T-helper 17 cell (primary cell): ENCODE results near the gene CPAMD8. TPM values are rescaled to one million over a fixed set of nuclear protein-coding genes. Genes with fewer than 3 reads are reported as not detected.
"Not testable (repeated sequence)": the region's sequence is repeated elsewhere in the genome, so short reads cannot be mapped to it uniquely, and the experiment has no call there.

Experiments
- ATAC-seq: fragments of 150-1000 bp; cut with Tn5 transposase; 2 replicates; pipeline ENCODE4 v1.10.0; 2021; ENCODE audit warnings: mild to moderate bottlenecking, moderate library complexity
- DNase-seq, 3 donors: peaks; one replicate each; pipeline versions ENCODE4 v3.0.0 to v3.0.0-alpha.2; 2020 to 2021
- H3K9me3 ChIP-seq: one replicate; pipeline ENCODE4 v1.7.0; 2013; ENCODE audit warnings: low read length, mild to moderate bottlenecking; ENCODE audit not compliant: control insufficient read depth, poor library complexity, severe bottlenecking
- H3K27ac Mint-ChIP-seq: one replicate; pipeline ENCODE4 v1.8.0; 2022; ENCODE audit warnings: mild to moderate bottlenecking, moderate library complexity, mixed read lengths
- H3K27me3 Mint-ChIP-seq: one replicate; pipeline ENCODE4 v1.8.0; 2022; ENCODE audit warnings: mixed read lengths
- H3K36me3 Mint-ChIP-seq: one replicate; pipeline ENCODE4 v1.8.0; 2022; ENCODE audit warnings: low read depth, mixed read lengths
- H3K4me1 Mint-ChIP-seq: one replicate; pipeline ENCODE4 v1.8.0; 2022; ENCODE audit warnings: mild to moderate bottlenecking, mixed read lengths
- H3K4me3 Mint-ChIP-seq: one replicate; pipeline ENCODE4 v1.8.0; 2022; ENCODE audit warnings: mild to moderate bottlenecking, moderate library complexity, mixed read lengths
- total RNA-seq, 4 donors: library from RNA in 2 of 4; stranded (reverse) in 2 of 4; gene quantifications; one replicate each; pipeline ENCODE4 v1.2.3 and lab custom pipeline; 2022 to 2026

Gene CPAMD8
- total RNA-seq, 2 donors from 2014 or later = 1.1 to 3.3 TPM

DNA sequence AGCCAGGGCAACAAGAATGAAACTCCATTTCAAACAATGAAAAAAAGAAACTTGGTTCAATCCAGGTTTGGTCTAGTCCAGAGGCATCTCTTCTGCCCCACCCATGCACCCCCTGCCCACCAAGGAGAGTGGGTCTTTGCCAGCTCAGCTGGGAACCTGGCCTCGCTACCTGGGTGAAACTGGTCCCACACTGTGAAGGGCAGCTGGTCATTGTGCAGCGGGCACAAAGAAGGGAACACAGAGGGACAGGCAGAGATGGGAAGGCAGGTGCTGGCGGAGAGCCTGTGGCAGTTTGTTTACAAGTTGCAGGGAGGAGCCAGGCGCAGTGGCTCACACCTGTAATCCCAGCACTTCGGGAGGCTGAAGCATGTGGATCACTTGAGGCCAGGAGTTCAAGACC lies 50.2 kb downstream of the CPAMD8 start:
- Mint-ChIP-seq H3K27me3 (peaks cover 6% of the 10 kb centered on the region), H3K36me3 (peaks cover 2% of the 10 kb centered on the region), H3K4me1 (no peaks in the 10 kb centered on the region), H3K4me3 (no peak overlapping the region), H3K27ac (no peak overlapping the region)
- no peaks in the 10 kb centered on the region for H3K9me3 ChIP-seq
- no peak for ATAC-seq
- no peak for DNase-seq

- Mint-ChIP-seq H3K27ac (no peak overlapping the region), H3K4me3 (no peak overlapping the region), H3K36me3 (no peaks in the 10 kb centered on the region), H3K27me3 (no peaks in the 10 kb centered on the region), H3K4me1 (no peaks in the 10 kb centered on the region)
- ATAC-seq = no peak
- DNase-seq = no peak
- H3K9me3 ChIP-seq = peaks cover 8% of the 10 kb centered on the region
Observed at GRCh38 chr19:16970821-16971220, 55.8 kb downstream of the CPAMD8 start.

DNA sequence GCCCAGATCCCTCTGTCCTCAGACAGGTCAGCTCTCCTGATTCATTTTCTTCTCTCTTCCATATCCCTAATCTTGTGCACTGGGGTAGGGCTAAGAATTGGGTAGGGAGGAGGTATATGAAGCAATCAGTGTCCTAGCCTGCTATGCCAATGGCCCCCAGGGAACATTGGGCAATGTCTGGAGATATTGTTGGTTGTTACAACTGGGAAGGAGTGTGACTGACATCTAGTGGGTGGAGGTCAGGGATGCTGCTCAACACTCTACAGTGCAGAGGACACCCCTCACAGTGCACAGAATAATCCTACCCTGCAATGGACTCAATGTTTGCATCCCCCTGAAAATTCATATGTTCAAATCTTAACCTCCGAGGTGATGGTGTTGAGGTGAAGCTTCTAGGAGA lies 57.5 kb downstream of the CPAMD8 start:
- Mint-ChIP-seq H3K4me3 (no peak overlapping the region), H3K27me3 (no peaks in the 10 kb centered on the region), H3K36me3 (peaks cover 2% of the 10 kb centered on the region), H3K4me1 (no peaks in the 10 kb centered on the region), H3K27ac (no peak overlapping the region)
- ATAC-seq (no peak), DNase-seq (no peak)
- H3K9me3 ChIP-seq = peaks cover 8% of the 10 kb centered on the region

- not testable (repeated sequence) for ATAC-seq, H3K27ac Mint-ChIP-seq, DNase-seq, H3K4me3 Mint-ChIP-seq, H3K9me3 ChIP-seq, H3K36me3 Mint-ChIP-seq, H3K4me1 Mint-ChIP-seq
- H3K27me3 Mint-ChIP-seq = peaks cover 21% of the 10 kb centered on the region
Observed at GRCh38 chr19:16960996-16961822, 65.4 kb downstream of the CPAMD8 start.

DNA sequence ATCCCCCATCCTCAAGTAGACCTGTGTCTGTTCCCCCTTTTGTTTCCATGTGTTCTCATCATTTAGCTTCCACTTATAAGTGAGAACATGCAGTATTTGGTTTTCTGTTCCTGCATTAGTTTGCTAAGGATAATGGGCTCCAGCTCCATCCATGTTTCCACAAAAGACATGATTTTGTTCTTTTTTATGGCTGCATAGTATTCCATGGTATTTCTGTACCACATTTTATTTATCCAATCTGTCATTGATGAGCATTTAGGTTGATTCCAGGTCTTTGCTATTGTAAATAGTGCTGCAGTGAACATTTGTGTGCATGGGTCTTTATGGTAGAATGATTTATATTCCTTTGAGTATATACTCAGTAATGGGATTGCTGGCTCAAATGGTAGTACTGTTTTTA lies 68.3 kb downstream of the CPAMD8 start:
- peaks cover 14% of the 10 kb centered on the region for H3K27me3 Mint-ChIP-seq
- not testable (repeated sequence) for DNase-seq, ATAC-seq, H3K9me3 ChIP-seq, H3K27ac Mint-ChIP-seq, H3K4me3 Mint-ChIP-seq, H3K4me1 Mint-ChIP-seq, H3K36me3 Mint-ChIP-seq

DNA sequence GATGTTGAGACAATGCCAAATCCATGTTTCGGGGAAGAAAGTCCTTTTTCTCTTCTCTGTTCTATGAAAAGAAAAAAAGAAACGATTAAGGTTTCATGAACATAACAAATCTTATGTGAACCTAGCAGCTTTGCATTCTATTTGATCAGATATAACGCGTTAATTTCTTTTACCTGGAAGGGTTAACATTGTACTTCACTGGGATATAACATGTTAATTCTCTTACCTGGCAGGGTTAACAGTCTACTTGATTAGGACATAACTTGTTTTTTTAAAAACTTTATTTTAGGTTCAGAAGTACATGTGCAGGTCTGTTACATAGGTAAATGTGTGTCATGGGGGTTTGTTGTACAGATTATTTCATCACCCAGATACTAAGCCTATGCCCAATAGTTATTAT lies 68.8 kb downstream of the CPAMD8 start:
- Mint-ChIP-seq H3K4me3 (no peak overlapping the region), H3K27me3 (peaks cover 10% of the 10 kb centered on the region), H3K4me1 (peaks cover 5% of the 10 kb centered on the region), H3K27ac (no peak overlapping the region), H3K36me3 (no peaks in the 10 kb centered on the region)
- DNase-seq (no peak), ATAC-seq (no peak)
- H3K9me3 ChIP-seq = no peaks in the 10 kb centered on the region

DNA sequence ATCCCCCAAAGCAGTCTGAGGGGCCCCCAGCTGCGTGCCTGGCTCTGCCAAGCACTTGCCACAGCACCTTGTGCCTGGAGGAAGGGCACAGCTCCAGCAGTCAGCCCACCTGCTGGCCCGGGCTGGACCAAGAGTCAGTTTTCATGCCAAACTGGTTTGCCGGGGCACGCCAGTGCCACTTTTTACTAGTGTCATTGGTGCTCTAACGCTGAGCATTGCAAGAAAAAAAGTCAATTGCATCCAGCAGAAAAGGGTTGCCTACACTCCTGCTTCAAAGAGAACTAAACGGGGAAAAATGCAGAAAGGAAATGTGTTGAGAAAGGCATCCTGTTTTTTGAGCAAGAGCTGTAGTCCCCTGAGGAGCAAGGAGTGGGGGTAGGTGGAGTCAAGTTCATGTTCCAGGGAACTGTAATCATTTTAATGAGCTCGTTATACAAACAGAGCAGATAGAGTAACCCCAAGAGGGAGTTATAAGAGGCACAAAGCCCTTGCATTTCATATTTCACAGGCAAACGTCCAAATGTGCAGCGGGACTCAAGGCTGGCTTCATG lies 69.4 kb downstream of the CPAMD8 start:
- Mint-ChIP-seq H3K27me3 (peaks cover 10% of the 10 kb centered on the region), H3K36me3 (no peaks in the 10 kb centered on the region), H3K27ac (no peak overlapping the region), H3K4me3 (no peak overlapping the region), H3K4me1 (peaks cover 5% of the 10 kb centered on the region)
- ATAC-seq (no peak), DNase-seq (no peak)
- no peaks in the 10 kb centered on the region for H3K9me3 ChIP-seq

- no peak overlapping the region for H3K27ac Mint-ChIP-seq
- H3K36me3 Mint-ChIP-seq = no peaks in the 10 kb centered on the region
- ATAC-seq = no peak
Observed at GRCh38 chr19:16955161-16955560, 71.4 kb downstream of the CPAMD8 start.

DNA sequence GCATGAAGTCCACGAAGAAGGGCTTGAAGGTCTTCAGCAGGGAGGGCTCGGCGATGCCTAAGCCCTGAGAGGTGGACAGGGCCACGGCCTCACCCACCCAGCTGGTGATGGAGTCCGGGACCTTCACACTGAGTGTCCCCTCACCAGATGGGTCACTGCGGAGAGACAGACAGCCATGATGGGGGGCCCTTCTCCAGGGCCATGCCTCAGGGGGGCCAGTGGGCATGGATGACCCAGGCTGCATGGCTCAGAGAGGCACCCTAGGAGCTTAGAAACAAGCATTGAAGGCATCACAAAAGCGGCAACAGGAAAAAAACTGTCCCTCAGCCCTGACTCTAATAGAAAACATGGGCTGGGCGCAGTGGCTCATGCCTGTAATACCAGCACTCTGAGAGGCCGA lies 74.6 kb downstream of the CPAMD8 start:
- peaks cover 2% of the 10 kb centered on the region for H3K4me1 Mint-ChIP-seq
- no peak for ATAC-seq
- no peaks in the 10 kb centered on the region for H3K9me3 ChIP-seq
- no peak overlapping the region for H3K27ac Mint-ChIP-seq
- no peak overlapping the region for H3K4me3 Mint-ChIP-seq
- H3K36me3 Mint-ChIP-seq = no peaks in the 10 kb centered on the region
- DNase-seq = no peak
- peaks cover 16% of the 10 kb centered on the region for H3K27me3 Mint-ChIP-seq

More at GRCh38 chr19:16955161-16955560, 71.4 kb downstream of the CPAMD8 start:
- Mint-ChIP-seq H3K4me3 (no peak overlapping the region), H3K27me3 (peaks cover 13% of the 10 kb centered on the region), H3K4me1 (peaks cover 2% of the 10 kb centered on the region)
- H3K9me3 ChIP-seq = no peaks in the 10 kb centered on the region
- no peak for DNase-seq

DNA sequence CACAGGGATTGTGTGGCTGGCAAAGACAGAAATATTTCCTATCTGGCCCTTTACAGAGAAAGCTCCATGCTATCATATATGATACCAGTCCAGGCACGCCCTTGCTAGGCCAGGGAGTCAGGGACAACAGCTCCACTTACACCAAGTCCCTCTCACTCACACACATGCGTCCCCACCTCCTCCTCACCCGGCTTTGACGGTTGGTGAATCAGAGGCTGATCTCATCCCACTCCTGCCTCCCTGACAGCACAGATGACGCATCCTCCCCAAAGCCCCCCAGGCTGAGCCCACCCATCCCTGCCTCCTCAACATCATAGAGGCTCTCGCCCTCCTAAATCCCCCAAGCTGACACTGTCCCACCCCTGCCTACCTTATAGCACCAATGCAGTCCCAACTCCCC lies 75.1 kb downstream of the CPAMD8 start:
- no peaks in the 10 kb centered on the region for H3K9me3 ChIP-seq
- no peak overlapping the region for H3K27ac Mint-ChIP-seq
- peaks cover 2% of the 10 kb centered on the region for H3K4me1 Mint-ChIP-seq
- no peak for ATAC-seq
- H3K36me3 Mint-ChIP-seq = no peaks in the 10 kb centered on the region
- H3K27me3 Mint-ChIP-seq = peaks cover 16% of the 10 kb centered on the region
- no peak for DNase-seq
- no peak overlapping the region for H3K4me3 Mint-ChIP-seq

DNA sequence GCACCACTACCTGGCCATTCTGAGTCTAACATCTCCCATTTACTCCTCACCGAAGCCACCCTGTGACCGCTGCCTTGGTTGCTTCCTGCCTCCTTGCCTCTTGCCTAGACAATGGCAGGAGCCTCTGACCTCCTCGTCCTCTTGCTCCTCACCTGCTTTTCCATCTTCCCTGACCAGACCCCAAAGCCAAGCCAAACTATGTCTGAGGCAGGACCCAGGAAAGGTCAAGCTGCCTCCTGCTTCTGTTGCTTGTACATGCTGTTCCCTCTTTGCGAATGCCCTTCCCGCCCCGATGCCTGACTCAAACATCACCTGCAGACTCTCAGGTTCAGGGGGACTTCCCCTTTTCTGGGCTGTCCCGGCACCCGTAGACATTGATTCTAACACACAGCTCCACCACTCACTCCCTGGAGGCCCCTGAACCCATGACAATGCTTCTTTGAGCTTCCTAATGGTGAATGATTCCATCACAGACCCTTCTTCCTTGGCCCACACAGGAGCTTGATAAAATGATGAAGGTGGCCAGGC lies 77.0 kb downstream of the CPAMD8 start:
- no peak overlapping the region for H3K27ac Mint-ChIP-seq
- H3K4me3 Mint-ChIP-seq = no peak overlapping the region
- H3K27me3 Mint-ChIP-seq = peaks cover 16% of the 10 kb centered on the region
- H3K9me3 ChIP-seq = no peaks in the 10 kb centered on the region
- ATAC-seq (no peak), DNase-seq (no peak)
- no peaks in the 10 kb centered on the region for H3K36me3 Mint-ChIP-seq
- no peaks in the 10 kb centered on the region for H3K4me1 Mint-ChIP-seq

DNA sequence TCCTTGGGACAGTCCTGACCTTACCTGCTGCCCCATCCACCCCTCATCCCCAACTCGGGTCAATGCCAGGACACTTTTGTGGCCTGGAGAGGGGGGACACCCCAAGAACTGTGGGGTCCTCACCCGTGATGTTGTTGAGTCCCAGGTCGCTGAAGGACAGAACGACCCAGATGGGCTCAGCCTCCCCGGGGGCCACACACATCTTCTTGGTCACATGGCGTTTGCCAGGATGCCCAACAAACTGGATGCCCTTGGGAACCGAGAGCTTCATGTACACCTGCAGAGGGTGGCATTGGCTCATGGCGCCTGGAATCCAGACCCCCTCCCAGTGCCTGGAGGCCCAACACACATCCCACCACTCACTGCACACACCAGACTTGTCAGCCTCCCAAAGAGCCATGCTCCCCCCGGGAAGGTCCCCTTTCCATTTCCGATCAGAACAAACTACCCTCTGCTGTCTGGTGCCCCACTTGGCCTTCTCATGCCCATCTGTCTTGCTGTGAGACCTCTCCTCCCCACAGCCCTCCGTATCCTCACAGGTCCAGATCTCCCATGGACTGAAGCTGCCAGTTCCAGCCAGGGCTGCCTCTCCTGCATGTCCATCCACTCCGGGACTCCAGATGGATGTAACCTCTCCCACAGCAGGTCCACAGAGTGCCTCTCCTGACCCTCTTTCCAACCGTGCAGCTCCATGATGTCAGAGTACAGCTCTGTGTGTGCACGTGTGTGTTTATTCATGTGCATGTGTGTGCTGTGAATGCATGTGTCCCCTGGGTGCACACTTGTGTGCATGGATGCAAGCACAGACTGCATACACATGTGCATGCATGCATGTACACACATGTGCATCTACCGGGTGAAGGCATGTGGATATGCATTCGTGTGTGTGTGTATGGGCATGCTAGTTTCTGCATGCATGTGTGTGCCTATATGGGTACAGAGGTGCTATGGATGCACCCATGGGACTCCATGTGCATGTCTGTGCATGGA lies 79.4 kb downstream of the CPAMD8 start:
- ATAC-seq = no peak
- no peak overlapping the region for H3K4me3 Mint-ChIP-seq
- DNase-seq = no peak
- H3K9me3 ChIP-seq = no peaks in the 10 kb centered on the region
- no peaks in the 10 kb centered on the region for H3K36me3 Mint-ChIP-seq
- H3K4me1 Mint-ChIP-seq = no peaks in the 10 kb centered on the region
- H3K27me3 Mint-ChIP-seq = peaks cover 16% of the 10 kb centered on the region
- no peak overlapping the region for H3K27ac Mint-ChIP-seq
